ENCODE measurements around the gene PLPP4.
A peak's percentile ranks its signal among the peaks of the same experiment; 100 is the strongest.

PLPP4 gene

GRCh38 chr10:120507175-120507574 is 50.1 kb downstream of the PLPP4 start:
- TF ChIP-seq OSR1 (CRISPR knock-in tag; IDR thresholded peaks at IDR 0.05) = no peak
- TF ChIP-seq ISL1 (CRISPR knock-in tag; IDR thresholded peaks at IDR 0.05) = no peak
- no peak for TF ChIP-seq PPARA (CRISPR knock-in tag; IDR thresholded peaks at IDR 0.05; ENCODE audit: borderline replicate concordance)
- ATAC-seq = no peak

GRCh38 chr10:120507651-120508050 is 50.6 kb downstream of the PLPP4 start:
- ATAC-seq = no peak
- TF ChIP-seq TOX (CRISPR knock-in tag; IDR thresholded peaks at IDR 0.05; ENCODE audit: borderline replicate concordance) (no peak), TSHZ2 (CRISPR knock-in tag; IDR thresholded peaks at IDR 0.05) (no peak), POU6F1 (CRISPR knock-in tag; IDR thresholded peaks at IDR 0.05; ENCODE audit: borderline replicate concordance, low read depth) (no peak)

- TF ChIP-seq ZFP3 (CRISPR knock-in tag; IDR thresholded peaks at IDR 0.05) = peak; percentile 44; the same call in 1 of the 2 replicates
- no peak for TF ChIP-seq ARNTL (CRISPR knock-in tag; IDR thresholded peaks at IDR 0.05; ENCODE audit: borderline replicate concordance, low read depth)
- peak; percentile 14; the same call in 1 of the 2 replicates for TF ChIP-seq TCF4 (CRISPR knock-in tag; IDR thresholded peaks at IDR 0.05; ENCODE audit: borderline replicate concordance)
- ATAC-seq = peak; percentile 73
Observed at GRCh38 chr10:120508393-120508792, 51.4 kb downstream of the PLPP4 start.

- ATAC-seq = no peak
Observed at GRCh38 chr10:120508966-120509365, 51.9 kb downstream of the PLPP4 start.

More at GRCh38 chr10:120508966-120509365, 51.9 kb downstream of the PLPP4 start:
- TF ChIP-seq ZNF565 (CRISPR knock-in tag; conservative IDR thresholded peaks at IDR 0.05; ENCODE audit: low read depth) = no peak
- TF ChIP-seq ZNF70 (CRISPR knock-in tag; IDR thresholded peaks at IDR 0.05) = no peak
- no peak for TF ChIP-seq ZFP30 (CRISPR knock-in tag; IDR thresholded peaks at IDR 0.05)
- no peak for TF ChIP-seq TCF4 (CRISPR knock-in tag; IDR thresholded peaks at IDR 0.05; ENCODE audit: borderline replicate concordance)
- no peak for TF ChIP-seq PATZ1 (CRISPR knock-in tag; IDR thresholded peaks at IDR 0.05; ENCODE audit: borderline replicate concordance)
- TF ChIP-seq SNAI2 (CRISPR knock-in tag; IDR thresholded peaks at IDR 0.05) = no peak
- TF ChIP-seq PPARA (CRISPR knock-in tag; IDR thresholded peaks at IDR 0.05; ENCODE audit: borderline replicate concordance) = no peak
- no peak for TF ChIP-seq ZFP3 (CRISPR knock-in tag; IDR thresholded peaks at IDR 0.05)
- TF ChIP-seq ZC3H10 (CRISPR knock-in tag; IDR thresholded peaks at IDR 0.05) = no peak
- no peak for TF ChIP-seq ARNTL (CRISPR knock-in tag; IDR thresholded peaks at IDR 0.05; ENCODE audit: borderline replicate concordance, low read depth)
- no peak for TF ChIP-seq OSR1 (CRISPR knock-in tag; IDR thresholded peaks at IDR 0.05)
- no peak for TF ChIP-seq CSDC2 (CRISPR knock-in tag; IDR thresholded peaks at IDR 0.05)
- TF ChIP-seq TSHZ2 (CRISPR knock-in tag; IDR thresholded peaks at IDR 0.05) = no peak
- TF ChIP-seq GLIS3 (CRISPR knock-in tag; IDR thresholded peaks at IDR 0.05) = no peak
- TF ChIP-seq ISL1 (CRISPR knock-in tag; IDR thresholded peaks at IDR 0.05) = no peak
- TF ChIP-seq RARB (CRISPR knock-in tag; IDR thresholded peaks at IDR 0.05) = no peak
- no peak for TF ChIP-seq TOX (CRISPR knock-in tag; IDR thresholded peaks at IDR 0.05; ENCODE audit: borderline replicate concordance)
- no peak for TF ChIP-seq BACH2 (CRISPR knock-in tag; IDR thresholded peaks at IDR 0.05; ENCODE audit: borderline replicate concordance)

All from SK-N-SH treated with all-trans-retinoic acid at 6 μM for 48 hours (cell line).